K562 (cell line): ENCODE measurements around the gene TREM2.

Source experiments
- EZH2 ChIP-seq: IDR thresholded peaks from 2 replicates; pipeline ENCODE4 v1.6.1; 2012; ENCODE audit warnings: low read depth, mild to moderate bottlenecking, inconsistent platforms, low read length, borderline replicate concordance
- JUN ChIP-seq, 2 experiments: sonication (generic) in 1 of 2; formaldehyde crosslinking in 1 of 2; IDR thresholded peaks; 2 replicates each; pipeline versions ENCODE4 v1.6.1 to v1.8.0; 2012 to 2022; ENCODE audit warnings: borderline replicate concordance in 2 of 2, mild to moderate bottlenecking in 2 of 2, improper control_type of control experiment in 1 of 2, low read depth in 1 of 2, low read length in 1 of 2, missing genetic modification reagents in 1 of 2
- ZFPM2 ChIP-seq: fragments of 250-450 bp; sonication (Bioruptor Pico); IDR thresholded peaks from 2 replicates; pipeline ENCODE4 v1.5.1; 2022; ENCODE audit warnings: mild to moderate bottlenecking

GRCh38 chr6:41200901-41201763, 38.2 kb upstream of the TREM2 start, which contains the start of gene TREML2:
- TF ChIP-seq EZH2 = no peak
- no peak for TF ChIP-seq JUN (IDR thresholded peaks at IDR 0.05; ENCODE audit: borderline replicate concordance, low read depth, low read length)
- TF ChIP-seq JUN (CRISPR knock-in tag; IDR thresholded peaks at IDR 0.05; ENCODE audit: borderline replicate concordance) = no peak
- TF ChIP-seq ZFPM2 (CRISPR knock-in tag) = no peak
